HepG2 (cell line): Measurements from ENCODE around the gene PPP2R2C. TPM values are rescaled to one million over a fixed set of nuclear protein-coding genes. Genes with fewer than 3 reads are reported as not detected.

Experiments used
- ZNF615 ChIP-seq: sonication (generic); formaldehyde crosslinking; IDR thresholded peaks from 2 replicates; pipeline ENCODE4 v1.5.0; 2020; ENCODE audit warnings: mild to moderate bottlenecking, missing genetic modification reagents, borderline replicate concordance
- polyA plus RNA-seq, 8 experiments: library from polyadenylated mRNA; depleted of rRNA in 3 of 8; stranded (reverse) in 7 of 8; unstranded in 1 of 8; fragments of >200 nt; fragmentation: Illumina TruSeq in 4 of 8; extraction: Trizol in 4 of 8; gene quantifications; 2 replicates each; pipeline versions ENCODE4 v1.2.1 to v1.2.3, GENCODE V29; 2011 to 2016; ENCODE audit warnings: low read depth in 4 of 8, missing spikeins in 1 of 8, mixed read lengths in 1 of 8; ENCODE audit not compliant: insufficient read depth in 1 of 8
- total RNA-seq, 5 experiments: library from RNA; depleted of rRNA; stranded (reverse); fragments of >200 nt; fragmentation: Illumina TruSeq; extraction: Trizol; gene quantifications; 2 replicates each; pipeline ENCODE4 v1.2.3, GENCODE V29; 2016; ENCODE audit warnings: low read depth in 1 of 5
- TF ChIP-seq, protein P1 (sequence below): sonication (generic); formaldehyde crosslinking; IDR thresholded peaks from 2 replicates; pipeline ENCODE4 v1.9.0; 2021; ENCODE audit warnings: mild to moderate bottlenecking, missing genetic modification reagents
- TF ChIP-seq, protein P2 (sequence below): sonication (generic); formaldehyde crosslinking; IDR thresholded peaks from 2 replicates; pipeline ENCODE4 v1.5.1; 2020; ENCODE audit warnings: missing genetic modification reagents, mild to moderate bottlenecking, borderline replicate concordance

The PPP2R2C gene
- total and polyA plus RNA-seq, 2 of the 13 experiments (the other 11 are each of a cell fraction or from before 2014, with no cell fraction given), result 0.60 to 8.6 TPM

- TF ChIP-seq, protein P1, sequence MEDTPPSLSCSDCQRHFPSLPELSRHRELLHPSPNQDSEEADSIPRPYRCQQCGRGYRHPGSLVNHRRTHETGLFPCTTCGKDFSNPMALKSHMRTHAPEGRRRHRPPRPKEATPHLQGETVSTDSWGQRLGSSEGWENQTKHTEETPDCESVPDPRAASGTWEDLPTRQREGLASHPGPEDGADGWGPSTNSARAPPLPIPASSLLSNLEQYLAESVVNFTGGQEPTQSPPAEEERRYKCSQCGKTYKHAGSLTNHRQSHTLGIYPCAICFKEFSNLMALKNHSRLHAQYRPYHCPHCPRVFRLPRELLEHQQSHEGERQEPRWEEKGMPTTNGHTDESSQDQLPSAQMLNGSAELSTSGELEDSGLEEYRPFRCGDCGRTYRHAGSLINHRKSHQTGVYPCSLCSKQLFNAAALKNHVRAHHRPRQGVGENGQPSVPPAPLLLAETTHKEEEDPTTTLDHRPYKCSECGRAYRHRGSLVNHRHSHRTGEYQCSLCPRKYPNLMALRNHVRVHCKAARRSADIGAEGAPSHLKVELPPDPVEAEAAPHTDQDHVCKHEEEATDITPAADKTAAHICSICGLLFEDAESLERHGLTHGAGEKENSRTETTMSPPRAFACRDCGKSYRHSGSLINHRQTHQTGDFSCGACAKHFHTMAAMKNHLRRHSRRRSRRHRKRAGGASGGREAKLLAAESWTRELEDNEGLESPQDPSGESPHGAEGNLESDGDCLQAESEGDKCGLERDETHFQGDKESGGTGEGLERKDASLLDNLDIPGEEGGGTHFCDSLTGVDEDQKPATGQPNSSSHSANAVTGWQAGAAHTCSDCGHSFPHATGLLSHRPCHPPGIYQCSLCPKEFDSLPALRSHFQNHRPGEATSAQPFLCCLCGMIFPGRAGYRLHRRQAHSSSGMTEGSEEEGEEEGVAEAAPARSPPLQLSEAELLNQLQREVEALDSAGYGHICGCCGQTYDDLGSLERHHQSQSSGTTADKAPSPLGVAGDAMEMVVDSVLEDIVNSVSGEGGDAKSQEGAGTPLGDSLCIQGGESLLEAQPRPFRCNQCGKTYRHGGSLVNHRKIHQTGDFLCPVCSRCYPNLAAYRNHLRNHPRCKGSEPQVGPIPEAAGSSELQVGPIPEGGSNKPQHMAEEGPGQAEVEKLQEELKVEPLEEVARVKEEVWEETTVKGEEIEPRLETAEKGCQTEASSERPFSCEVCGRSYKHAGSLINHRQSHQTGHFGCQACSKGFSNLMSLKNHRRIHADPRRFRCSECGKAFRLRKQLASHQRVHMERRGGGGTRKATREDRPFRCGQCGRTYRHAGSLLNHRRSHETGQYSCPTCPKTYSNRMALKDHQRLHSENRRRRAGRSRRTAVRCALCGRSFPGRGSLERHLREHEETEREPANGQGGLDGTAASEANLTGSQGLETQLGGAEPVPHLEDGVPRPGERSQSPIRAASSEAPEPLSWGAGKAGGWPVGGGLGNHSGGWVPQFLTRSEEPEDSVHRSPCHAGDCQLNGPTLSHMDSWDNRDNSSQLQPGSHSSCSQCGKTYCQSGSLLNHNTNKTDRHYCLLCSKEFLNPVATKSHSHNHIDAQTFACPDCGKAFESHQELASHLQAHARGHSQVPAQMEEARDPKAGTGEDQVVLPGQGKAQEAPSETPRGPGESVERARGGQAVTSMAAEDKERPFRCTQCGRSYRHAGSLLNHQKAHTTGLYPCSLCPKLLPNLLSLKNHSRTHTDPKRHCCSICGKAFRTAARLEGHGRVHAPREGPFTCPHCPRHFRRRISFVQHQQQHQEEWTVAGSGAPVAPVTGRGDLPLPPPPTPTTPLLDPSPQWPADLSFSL (CRISPR knock-in tag), result no peak
- TF ChIP-seq, protein P2, sequence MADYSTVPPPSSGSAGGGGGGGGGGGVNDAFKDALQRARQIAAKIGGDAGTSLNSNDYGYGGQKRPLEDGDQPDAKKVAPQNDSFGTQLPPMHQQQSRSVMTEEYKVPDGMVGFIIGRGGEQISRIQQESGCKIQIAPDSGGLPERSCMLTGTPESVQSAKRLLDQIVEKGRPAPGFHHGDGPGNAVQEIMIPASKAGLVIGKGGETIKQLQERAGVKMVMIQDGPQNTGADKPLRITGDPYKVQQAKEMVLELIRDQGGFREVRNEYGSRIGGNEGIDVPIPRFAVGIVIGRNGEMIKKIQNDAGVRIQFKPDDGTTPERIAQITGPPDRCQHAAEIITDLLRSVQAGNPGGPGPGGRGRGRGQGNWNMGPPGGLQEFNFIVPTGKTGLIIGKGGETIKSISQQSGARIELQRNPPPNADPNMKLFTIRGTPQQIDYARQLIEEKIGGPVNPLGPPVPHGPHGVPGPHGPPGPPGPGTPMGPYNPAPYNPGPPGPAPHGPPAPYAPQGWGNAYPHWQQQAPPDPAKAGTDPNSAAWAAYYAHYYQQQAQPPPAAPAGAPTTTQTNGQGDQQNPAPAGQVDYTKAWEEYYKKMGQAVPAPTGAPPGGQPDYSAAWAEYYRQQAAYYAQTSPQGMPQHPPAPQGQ (CRISPR knock-in tag), result no peak
- no peak for TF ChIP-seq ZNF615 (CRISPR knock-in tag)
These were observed 185.2 kb downstream of the PPP2R2C start (continued) for GRCh38 chr4:6287017-6287788.
